Lung (tissue), 16 donors: ENCODE data around the gene ATOX1. TPM values are rescaled to one million over a fixed set of nuclear protein-coding genes. Genes with fewer than 3 reads are reported as not detected.

Source experiments
- ATAC-seq: fragments of 200-7000 bp; cut with Tn5 transposase; one replicate; pipeline ENCODE4 v1.9.1; 2020; ENCODE audit warnings: moderate number of reproducible peaks; ENCODE audit not compliant: insufficient read depth, low FRiP score
- DNase-seq, 3 donors: peaks; one replicate each; pipeline ENCODE4 v3.0.0-alpha.2; 2013 to 2017
- H3K27ac ChIP-seq, 2 donors: one replicate each; pipeline ENCODE4 v1.5.1; 2013; ENCODE audit warnings: mild to moderate bottlenecking in 2 of 2, moderate library complexity in 2 of 2, control low read depth in 1 of 2, inconsistent platforms in 1 of 2, low read depth in 1 of 2, low read length in 1 of 2
- H3K27me3 ChIP-seq, 3 donors: one replicate each; pipeline ENCODE4 v1.5.1; 2013; ENCODE audit warnings: low read length in 2 of 3; ENCODE audit not compliant: control insufficient read depth in 3 of 3, insufficient read depth in 3 of 3
- H3K36me3 ChIP-seq, 4 donors: one replicate each; pipeline ENCODE4 v1.5.1; 2013; ENCODE audit warnings: low read length in 4 of 4, mild to moderate bottlenecking in 1 of 4, moderate library complexity in 1 of 4; ENCODE audit not compliant: control insufficient read depth in 4 of 4, insufficient read depth in 4 of 4
- H3K4me1 ChIP-seq, 5 donors: one replicate each; pipeline ENCODE4 v1.5.1; 2013; ENCODE audit warnings: low read length in 5 of 5, mild to moderate bottlenecking in 2 of 5, moderate library complexity in 1 of 5; ENCODE audit not compliant: control insufficient read depth in 5 of 5, insufficient read depth in 5 of 5
- H3K4me3 ChIP-seq: one replicate; pipeline ENCODE4 v1.5.1; 2013; ENCODE audit warnings: mild to moderate bottlenecking, control low read depth, moderate library complexity
- H3K9ac ChIP-seq, 2 donors: one replicate each; pipeline ENCODE4 v1.5.1; 2013; ENCODE audit warnings: low read length in 2 of 2, control low read depth in 1 of 2; ENCODE audit not compliant: insufficient read depth in 1 of 2
- H3K9me3 ChIP-seq, 4 donors: one replicate each; pipeline ENCODE4 v1.5.1; 2013; ENCODE audit warnings: low read length in 3 of 4, mild to moderate bottlenecking in 1 of 4, moderate library complexity in 1 of 4; ENCODE audit not compliant: control insufficient read depth in 4 of 4, insufficient read depth in 3 of 4
- WGBS, 2 donors: extraction: QIAGEN DNeasy Blood & Tissue Kit; methylation state at CpG; one replicate each; pipeline ENCODE4 v1.1.7; 2013; 5-methylcytosine and 5-hydroxymethylcytosine counted together
- long read RNA-seq, 5 donors: transcript quantifications; one replicate each; lab custom pipeline, GENCODE V29; 2026
- polyA plus RNA-seq, 2 donors: library from polyadenylated mRNA; stranded (reverse); fragments of 200-250 nt; gene quantifications; one replicate each; pipeline ENCODE4 v1.2.1, GENCODE V29; 2013
- total RNA-seq, 2 donors: library from RNA; depleted of rRNA in 1 of 2; stranded (reverse); fragments of >200 nt in 1 of 2; gene quantifications; one replicate each; pipeline ENCODE4 v1.2.1, GENCODE V29; 2014 to 2021
- TF ChIP-seq, protein P1 (sequence below): IDR thresholded peaks from 2 replicates; pipeline ENCODE4 v1.5.1; 2012; ENCODE audit warnings: mild to moderate bottlenecking; ENCODE audit errors: control extremely low read depth, extremely low read depth
- donor health status: control.
- donor health status: control.
- donor health status: Bipolar disorder and iron deficiency.
- donor health status: healthy.
- donor health status: DM: yes; HTN: yes; CAD: no.

ATOX1 gene
- 10 to 100 TPM; 65.1 to 96.8 TPM for total RNA-seq
- polyA plus RNA-seq, result 100 to 1,000 TPM; 145 to 225 TPM
- long read RNA-seq, donor 1, transcript ATOX1-201 (4 exons, 488 nt), result major isoform, 58 of 76 reads
- long read RNA-seq, donor 1, transcript ATOX1-204 (2 exons, 423 nt), result minor isoform, 6 of 76 reads
- long read RNA-seq, donor 1, partial matches to known transcripts, result 6 of 76 reads
- long read RNA-seq, donor 1, other reads (novel, unspliced or antisense), result 0 of 76 reads
- long read RNA-seq, donor 2, transcript ATOX1-201 (4 exons, 488 nt), result major isoform, 30 of 37 reads
- long read RNA-seq, donor 2, transcript ATOX1-204 (2 exons, 423 nt), result minor isoform, 5 of 37 reads
- long read RNA-seq, donor 2, partial matches to known transcripts, result 0 of 37 reads
- long read RNA-seq, donor 2, other reads (novel, unspliced or antisense), result 0 of 37 reads
- long read RNA-seq, donor 3, transcript ATOX1-201 (4 exons, 488 nt), result major isoform, 48 of 56 reads
- long read RNA-seq, donor 3, transcript ATOX1-205 (3 exons, 724 nt), result minor isoform, 5 of 56 reads
- long read RNA-seq, donor 3, partial matches to known transcripts, result 0 of 56 reads
- long read RNA-seq, donor 3, other reads (novel, unspliced or antisense), result 0 of 56 reads
- long read RNA-seq, donor 4, transcript ATOX1-201 (4 exons, 488 nt), result major isoform, 43 of 59 reads
- long read RNA-seq, donor 4, transcript ATOX1-205 (3 exons, 724 nt), result minor isoform, 5 of 59 reads
- long read RNA-seq, donor 4, partial matches to known transcripts, result 7 of 59 reads
- long read RNA-seq, donor 4, other reads (novel, unspliced or antisense), result 0 of 59 reads
- long read RNA-seq, donor 5, transcript ATOX1-201 (4 exons, 488 nt), result major isoform, 60 of 131 reads
- long read RNA-seq, donor 5, transcript ATOX1-204 (2 exons, 423 nt), result minor isoform, 7 of 131 reads
- long read RNA-seq, donor 5, partial matches to known transcripts, result 31 of 131 reads
- long read RNA-seq, donor 5, other reads (novel, unspliced or antisense), result 29 of 131 reads

GRCh38 chr5:151758430-151759241 is at the start of gene ATOX1:
Gene ATOX1, minus strand, starts transcription at chr5:151758631. Its CDS starts 80 bp downstream, at chr5:151758551.
- Histone ChIP-seq H3K9me3 (no peaks in the 10 kb centered on the region), H3K4me3 (peak within 1 kb of the TSS; percentile 88), H3K9ac (peak within 1 kb of the TSS; percentile 67 to 80), H3K27me3 (no peaks in the 10 kb centered on the region), H3K4me1 (peaks cover 0 to 17% (median 8%) of the 10 kb centered on the region in 5 donors), H3K36me3 (no peaks in the 10 kb centered on the region), H3K27ac (peak within 1 kb of the TSS; percentile 84 to 93)
- peak; percentile 100 for ATAC-seq
- WGBS, 2 donors, result 5% methylated on average over 60 to 61 of the region's 61 CpGs
- DNase-seq, result peak; percentile 90 to 95 (median 91)
- TF ChIP-seq, protein P1, sequence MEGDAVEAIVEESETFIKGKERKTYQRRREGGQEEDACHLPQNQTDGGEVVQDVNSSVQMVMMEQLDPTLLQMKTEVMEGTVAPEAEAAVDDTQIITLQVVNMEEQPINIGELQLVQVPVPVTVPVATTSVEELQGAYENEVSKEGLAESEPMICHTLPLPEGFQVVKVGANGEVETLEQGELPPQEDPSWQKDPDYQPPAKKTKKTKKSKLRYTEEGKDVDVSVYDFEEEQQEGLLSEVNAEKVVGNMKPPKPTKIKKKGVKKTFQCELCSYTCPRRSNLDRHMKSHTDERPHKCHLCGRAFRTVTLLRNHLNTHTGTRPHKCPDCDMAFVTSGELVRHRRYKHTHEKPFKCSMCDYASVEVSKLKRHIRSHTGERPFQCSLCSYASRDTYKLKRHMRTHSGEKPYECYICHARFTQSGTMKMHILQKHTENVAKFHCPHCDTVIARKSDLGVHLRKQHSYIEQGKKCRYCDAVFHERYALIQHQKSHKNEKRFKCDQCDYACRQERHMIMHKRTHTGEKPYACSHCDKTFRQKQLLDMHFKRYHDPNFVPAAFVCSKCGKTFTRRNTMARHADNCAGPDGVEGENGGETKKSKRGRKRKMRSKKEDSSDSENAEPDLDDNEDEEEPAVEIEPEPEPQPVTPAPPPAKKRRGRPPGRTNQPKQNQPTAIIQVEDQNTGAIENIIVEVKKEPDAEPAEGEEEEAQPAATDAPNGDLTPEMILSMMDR, result no peak

GRCh38 chr5:151805414-151806223 is 47.2 kb upstream of the ATOX1 start:
- Histone ChIP-seq H3K9me3 (no peaks in the 10 kb centered on the region), H3K9ac (no peak overlapping the region), H3K4me1 (peaks cover 0 to 9% (median 6%) of the 10 kb centered on the region in 5 donors), H3K4me3 (no peak overlapping the region), H3K27me3 (no peaks in the 10 kb centered on the region), H3K36me3 (peaks cover 14 to 28% (median 22%) of the 10 kb centered on the region in 4 donors), H3K27ac (no peak overlapping the region)
- TF ChIP-seq, protein P1, result no peak
- peak in 2 of 3 donors; percentile 70 to 80 for DNase-seq
- 95 to 96% methylated on average over 3 of the region's 3 CpGs for whole genome bisulfite sequencing, 2 donors
- ATAC-seq, result no peak

DNA sequence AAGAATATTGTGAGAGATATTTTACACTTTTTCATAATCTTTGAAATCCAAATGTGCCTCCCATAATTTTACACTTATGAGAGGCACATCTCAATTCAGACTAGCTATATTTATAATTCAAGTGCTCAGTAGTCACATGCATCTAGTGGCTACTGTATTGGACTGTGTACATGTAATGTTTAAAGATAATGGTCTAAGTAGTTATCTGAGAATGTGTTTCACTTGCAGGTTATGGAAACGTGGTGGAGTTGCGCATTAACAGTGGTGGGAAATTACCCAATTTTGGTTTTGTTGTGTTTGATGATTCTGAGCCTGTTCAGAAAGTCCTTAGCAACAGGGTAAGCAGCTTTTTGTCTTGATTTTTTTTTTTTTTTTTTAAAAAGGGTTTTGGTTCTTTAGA is 42.1 kb upstream of the ATOX1 start:
- no peak overlapping the region for H3K4me3 ChIP-seq
- no peaks in the 10 kb centered on the region for H3K27me3 ChIP-seq
- no peak overlapping the region for H3K9ac ChIP-seq
- WGBS, 2 donors, result 36 to 71% methylated on average over 2 of the region's 2 CpGs
- no peaks in the 10 kb centered on the region for H3K9me3 ChIP-seq
- peaks cover 28 to 52% (median 33%) of the 10 kb centered on the region in 4 donors for H3K36me3 ChIP-seq
- no peak for ATAC-seq
- peaks cover 0 to 10% (median 0%) of the 10 kb centered on the region in 5 donors for H3K4me1 ChIP-seq
- H3K27ac ChIP-seq, result no peak overlapping the region
- no peak for DNase-seq
- TF ChIP-seq, protein P1, result no peak
